Measurements from ENCODE around the gene PKM. TPM values are rescaled to one million over a fixed set of nuclear protein-coding genes. Genes with fewer than 3 reads are reported as not detected.

PKM gene
- total RNA-seq, 1 experiment from 2014 or later = 1,026 TPM

- no peaks in the 10 kb centered on the region for H3K9me3 Mint-ChIP-seq
- no peak for DNase-seq
- Histone ChIP-seq H4K91ac (ENCODE audit: insufficient read length, low read depth, low read length) (no peak overlapping the region), H3K4ac (ENCODE audit: low read depth, low read length) (no peak overlapping the region), H3T11ph (ENCODE audit: low read length) (no peak overlapping the region), H3K4me1 (ENCODE audit: insufficient read depth, low read length) (no peaks in the 10 kb centered on the region), H3K18ac (ENCODE audit: insufficient read length, low read depth, low read length) (no peak overlapping the region), H3K23ac (ENCODE audit: insufficient read length, low read depth, low read length) (no peak overlapping the region), H2BK15ac (ENCODE audit: low read depth, low read length) (no peak overlapping the region), H3K79me1 (ENCODE audit: insufficient read depth, low read depth, low read length, poor library complexity, severe bottlenecking) (peaks cover 12% of the 10 kb centered on the region), H4K5ac (ENCODE audit: insufficient read length, low read depth, low read length) (no peak overlapping the region), H3K23me2 (ENCODE audit: insufficient read length, low read depth, low read length, poor library complexity, severe bottlenecking) (no peaks in the 10 kb centered on the region), H2BK12ac (ENCODE audit: insufficient read length, low read depth, low read length) (no peak overlapping the region), H3K79me2 (ENCODE audit: insufficient read depth, low read length) (peaks cover 9% of the 10 kb centered on the region), H3K4me2 (ENCODE audit: insufficient read depth, insufficient read length, low read length) (no peak overlapping the region), H2AFZ (ENCODE audit: low read length) (no peak overlapping the region), H2BK120ac (ENCODE audit: low read depth, low read length, poor library complexity, severe bottlenecking) (no peak overlapping the region), H2BK5ac (ENCODE audit: insufficient read length, low read length) (no peak overlapping the region), H2AK5ac (ENCODE audit: insufficient read length, low read length) (no peak overlapping the region), H3K27me3 (ENCODE audit: insufficient read depth, low read length) (no peaks in the 10 kb centered on the region), H4K8ac (replicated peaks; ENCODE audit: insufficient read length, low read depth, low read length) (no peak overlapping the region), H3K9me3 (ENCODE audit: control insufficient read depth, low read depth, low read length) (no peaks in the 10 kb centered on the region), H4K20me1 (ENCODE audit: control insufficient read depth, insufficient read depth, insufficient read length) (no peaks in the 10 kb centered on the region), H3K14ac (ENCODE audit: insufficient read depth, low read length) (no peak overlapping the region), H3K27ac (ENCODE audit: insufficient read length, low read depth, low read length) (no peak overlapping the region), H3K9ac (ENCODE audit: extremely low read depth, insufficient read length, low read length) (no peak overlapping the region), H3K56ac (ENCODE audit: insufficient read length, low read depth, low read length) (no peak overlapping the region), H2BK20ac (ENCODE audit: low read depth, low read length, poor library complexity, severe bottlenecking) (no peak overlapping the region)
- peaks cover 9 to 14% of the 10 kb centered on the region in 2 experiments for H3K4me1 Mint-ChIP-seq
- WGBS (ENCODE audit: extremely low coverage, insufficient read length, low lambda C conversion rate) = no CpG with 5 or more reads among the region's 4 CpGs
- H3K36me3 Mint-ChIP-seq (ENCODE audit: insufficient read depth in 1 of 3, low read depth in 3 of 3) = peaks cover 34 to 93% (median 90%) of the 10 kb centered on the region in 3 experiments; a peak in 6 of 7 replicates
- no peaks in the 10 kb centered on the region for H3K27me3 Mint-ChIP-seq (ENCODE audit: low read depth)
- TF ChIP-seq, protein P1, sequence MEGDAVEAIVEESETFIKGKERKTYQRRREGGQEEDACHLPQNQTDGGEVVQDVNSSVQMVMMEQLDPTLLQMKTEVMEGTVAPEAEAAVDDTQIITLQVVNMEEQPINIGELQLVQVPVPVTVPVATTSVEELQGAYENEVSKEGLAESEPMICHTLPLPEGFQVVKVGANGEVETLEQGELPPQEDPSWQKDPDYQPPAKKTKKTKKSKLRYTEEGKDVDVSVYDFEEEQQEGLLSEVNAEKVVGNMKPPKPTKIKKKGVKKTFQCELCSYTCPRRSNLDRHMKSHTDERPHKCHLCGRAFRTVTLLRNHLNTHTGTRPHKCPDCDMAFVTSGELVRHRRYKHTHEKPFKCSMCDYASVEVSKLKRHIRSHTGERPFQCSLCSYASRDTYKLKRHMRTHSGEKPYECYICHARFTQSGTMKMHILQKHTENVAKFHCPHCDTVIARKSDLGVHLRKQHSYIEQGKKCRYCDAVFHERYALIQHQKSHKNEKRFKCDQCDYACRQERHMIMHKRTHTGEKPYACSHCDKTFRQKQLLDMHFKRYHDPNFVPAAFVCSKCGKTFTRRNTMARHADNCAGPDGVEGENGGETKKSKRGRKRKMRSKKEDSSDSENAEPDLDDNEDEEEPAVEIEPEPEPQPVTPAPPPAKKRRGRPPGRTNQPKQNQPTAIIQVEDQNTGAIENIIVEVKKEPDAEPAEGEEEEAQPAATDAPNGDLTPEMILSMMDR (conservative IDR thresholded peaks at IDR 0.05) = no peak
- H3K4me3 Mint-ChIP-seq = no peak overlapping the region
- no peak overlapping the region for H3K27ac Mint-ChIP-seq
Observed at GRCh38 chr15:72217216-72217615, 13.8 kb downstream of the PKM start.
